SKM-1 treated with dmso at 0.1 percent for 144 hours (cell line): ENCODE results near the gene GSS.
"Not testable (repeated sequence)": the region's sequence is repeated elsewhere in the genome, so short reads cannot be mapped to it uniquely, and the experiment has no call there.

ENCODE experiments used
- DNase-seq: peaks from one replicate; lab custom pipeline; 2025; ENCODE audit not compliant: unreplicated experiment; lab: John Stamatoyannopoulos, UW

The GSS gene

GRCh38 chr20:34915749-34916455, 39.7 kb downstream of the GSS start:
- no peak for DNase-seq

- no peak for DNase-seq
Observed at GRCh38 chr20:34915131-34915530, 40.5 kb downstream of the GSS start.

GRCh38 chr20:34907616-34908469, 47.8 kb downstream of the GSS start:
- DNase-seq, result no peak

GRCh38 chr20:34904202-34904621, 51.4 kb downstream of the GSS start:
- no peak for DNase-seq

- not testable (repeated sequence) for DNase-seq
Observed at GRCh38 chr20:34898731-34899130, 56.9 kb downstream of the GSS start.

- not testable (repeated sequence) for DNase-seq
Observed at GRCh38 chr20:34898129-34898528, 57.5 kb downstream of the GSS start.

GRCh38 chr20:34896086-34896621, 59.5 kb downstream of the GSS start:
- DNase-seq, result no peak

- DNase-seq, result no peak
Observed at GRCh38 chr20:34895465-34895864, 60.1 kb downstream of the GSS start.

- no peak for DNase-seq
Observed at GRCh38 chr20:34894723-34895122, 60.9 kb downstream of the GSS start.

GRCh38 chr20:34892671-34893070, 62.9 kb downstream of the GSS start:
- DNase-seq, result no peak

- DNase-seq, result peak; percentile 84
Observed at GRCh38 chr20:34891166-34892062, 64.2 kb downstream of the GSS start.

- DNase-seq, result no peak
Observed at GRCh38 chr20:34888468-34888867, 67.1 kb downstream of the GSS start.

GRCh38 chr20:34887023-34887422, 68.6 kb downstream of the GSS start:
- no peak for DNase-seq

- DNase-seq, result no peak
Observed at GRCh38 chr20:34886122-34886521, 69.5 kb downstream of the GSS start.

- no peak for DNase-seq
Observed at GRCh38 chr20:34884260-34884659, 71.3 kb downstream of the GSS start.

- no peak for DNase-seq
Observed at GRCh38 chr20:34883809-34884208, 71.8 kb downstream of the GSS start.

GRCh38 chr20:34883087-34883688, 72.4 kb downstream of the GSS start:
- DNase-seq, result no peak

GRCh38 chr20:34881689-34882088, 73.9 kb downstream of the GSS start:
- DNase-seq, result no peak

GRCh38 chr20:34880971-34881370, 74.6 kb downstream of the GSS start:
- not testable (repeated sequence) for DNase-seq

- no peak for DNase-seq
Observed at GRCh38 chr20:34880215-34880850, 75.3 kb downstream of the GSS start.
